CD4-positive, alpha-beta T cell treated with Interleukin-17A for 1 hour (primary cell): ENCODE measurements around the gene ISCA1.

Experiments used
- DNase-seq: peaks from one replicate; pipeline ENCODE4 v3.0.0-alpha.2; 2020

Gene ISCA1

DNA sequence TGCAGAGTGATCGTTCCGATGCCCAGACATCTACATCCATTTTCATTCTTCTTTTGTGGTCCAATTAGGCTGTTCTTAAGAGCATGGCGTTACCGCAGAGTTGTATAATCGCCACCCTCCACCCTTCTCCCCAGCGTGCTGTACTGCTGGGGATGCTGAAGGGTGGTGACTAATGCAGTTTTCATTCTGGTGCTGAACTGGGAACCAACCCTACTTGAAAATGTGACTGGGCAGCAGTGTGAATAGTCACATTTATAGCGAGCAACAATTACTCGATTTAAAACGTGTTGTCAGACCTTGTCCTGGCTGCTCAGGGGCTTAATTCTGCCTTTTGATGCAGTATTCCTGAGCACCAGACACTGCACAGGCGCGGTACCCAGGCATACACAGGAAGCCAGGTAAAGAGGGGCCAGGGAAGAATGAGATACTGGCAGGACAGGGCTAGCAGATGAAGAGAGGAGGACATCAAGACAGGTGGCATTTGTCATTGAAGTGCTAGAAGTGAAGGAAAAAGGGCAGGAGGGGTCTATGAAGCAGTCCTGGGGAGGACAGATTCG lies 719 bp upstream of the ISCA1 start:
- no peak for DNase-seq

DNA sequence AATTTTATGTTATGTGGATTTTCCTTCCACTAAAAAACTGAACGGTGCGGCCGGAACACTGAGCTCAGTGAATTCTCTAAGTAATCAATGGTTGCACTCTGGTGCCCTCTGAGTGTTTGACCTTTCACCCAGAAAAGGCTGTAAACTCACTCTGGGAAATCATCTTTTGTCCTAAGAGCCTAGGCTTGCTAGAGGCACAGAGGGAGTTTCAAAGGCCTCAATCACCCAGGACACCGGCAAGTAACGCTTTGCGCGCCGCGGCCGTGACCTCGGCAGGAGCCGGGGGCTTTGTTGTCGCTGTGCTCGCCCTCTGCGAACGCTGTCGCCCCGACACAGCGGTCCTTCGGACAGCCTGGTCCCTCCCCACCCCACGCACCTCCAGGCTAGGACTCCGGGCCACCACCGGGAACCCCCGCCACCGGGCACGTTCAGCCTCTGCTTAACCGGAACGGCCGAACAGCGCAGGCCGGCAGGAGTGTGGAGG lies 703 bp downstream of the ISCA1 start:
- DNase-seq, result no peak

DNA sequence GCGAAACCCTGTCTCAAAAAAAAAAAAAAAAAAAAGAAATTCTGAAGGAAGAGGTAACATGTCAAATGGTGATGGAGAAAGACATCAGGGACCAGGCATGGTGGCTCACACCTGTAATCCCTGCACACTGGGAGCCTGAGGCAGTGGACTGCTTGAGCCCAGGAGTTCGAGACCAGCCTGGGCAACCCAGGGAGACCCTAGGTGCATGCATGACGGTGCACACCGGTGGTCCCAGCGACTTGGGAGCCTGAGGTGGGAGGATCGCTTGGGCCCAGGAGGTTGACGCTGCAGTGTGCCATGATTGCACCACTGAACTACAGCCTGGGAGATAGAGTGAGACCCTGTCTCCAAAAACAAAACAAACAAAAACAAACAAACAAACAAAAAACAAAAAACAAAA lies 1.8 kb downstream of the ISCA1 start:
- no peak for DNase-seq

DNA sequence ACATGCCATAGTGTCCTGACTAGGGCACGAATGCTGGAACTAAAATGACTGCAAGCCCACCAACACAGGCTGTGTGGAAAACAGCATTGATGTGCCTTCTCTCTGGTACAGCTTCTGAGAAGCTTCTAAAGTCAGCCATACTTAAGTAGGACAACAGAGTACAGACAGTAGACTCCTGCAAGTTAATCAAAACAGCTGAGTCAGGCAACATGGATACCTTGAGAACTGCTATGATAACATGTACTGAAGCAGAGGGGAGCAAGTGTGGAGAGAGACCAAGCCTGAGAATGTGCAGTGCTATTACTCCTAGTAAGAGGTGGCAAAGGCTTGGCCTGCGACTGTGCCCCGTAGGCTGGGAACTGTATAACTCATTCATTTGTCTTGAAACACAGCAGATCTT lies 2.5 kb downstream of the ISCA1 start:
- no peak for DNase-seq

DNA sequence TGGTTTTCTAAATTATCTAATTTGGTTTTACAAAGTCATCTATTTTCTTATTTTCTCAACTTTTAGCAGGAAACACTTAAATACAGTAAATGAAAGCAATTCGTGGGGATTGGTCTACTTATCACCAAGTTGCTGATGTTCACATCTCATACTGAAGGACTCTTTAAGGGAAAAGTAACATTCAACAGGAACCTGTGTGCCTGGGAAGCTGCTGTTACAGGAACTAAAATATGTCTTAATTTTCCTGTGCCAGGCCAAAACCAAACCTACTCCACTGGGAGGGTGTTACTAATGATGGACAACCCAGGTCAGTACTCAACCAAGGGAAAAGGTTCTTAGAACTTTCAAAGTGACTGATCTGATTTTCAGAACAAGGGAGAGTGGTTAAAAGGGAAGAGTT lies 5.3 kb downstream of the ISCA1 start:
- DNase-seq, result no peak

DNA sequence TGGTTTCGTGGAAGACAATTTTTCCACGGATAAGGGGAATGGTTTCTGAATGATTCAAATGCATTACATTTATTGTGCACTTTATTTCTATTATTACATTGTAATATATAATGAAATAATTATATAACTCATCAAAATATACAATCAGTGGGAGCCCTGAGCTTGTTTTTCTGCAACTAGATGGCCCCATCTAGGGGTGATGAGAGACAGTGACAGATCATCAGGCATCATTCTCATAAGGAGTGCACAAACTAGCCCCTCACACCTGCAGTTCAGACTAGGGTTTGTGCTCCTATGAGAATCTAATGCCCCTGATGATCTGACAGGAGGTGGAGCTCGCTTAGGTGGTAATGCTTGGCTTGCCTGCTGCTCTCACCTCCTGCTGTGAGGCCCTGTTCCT lies 6.4 kb downstream of the ISCA1 start:
- DNase-seq, result no peak

DNA sequence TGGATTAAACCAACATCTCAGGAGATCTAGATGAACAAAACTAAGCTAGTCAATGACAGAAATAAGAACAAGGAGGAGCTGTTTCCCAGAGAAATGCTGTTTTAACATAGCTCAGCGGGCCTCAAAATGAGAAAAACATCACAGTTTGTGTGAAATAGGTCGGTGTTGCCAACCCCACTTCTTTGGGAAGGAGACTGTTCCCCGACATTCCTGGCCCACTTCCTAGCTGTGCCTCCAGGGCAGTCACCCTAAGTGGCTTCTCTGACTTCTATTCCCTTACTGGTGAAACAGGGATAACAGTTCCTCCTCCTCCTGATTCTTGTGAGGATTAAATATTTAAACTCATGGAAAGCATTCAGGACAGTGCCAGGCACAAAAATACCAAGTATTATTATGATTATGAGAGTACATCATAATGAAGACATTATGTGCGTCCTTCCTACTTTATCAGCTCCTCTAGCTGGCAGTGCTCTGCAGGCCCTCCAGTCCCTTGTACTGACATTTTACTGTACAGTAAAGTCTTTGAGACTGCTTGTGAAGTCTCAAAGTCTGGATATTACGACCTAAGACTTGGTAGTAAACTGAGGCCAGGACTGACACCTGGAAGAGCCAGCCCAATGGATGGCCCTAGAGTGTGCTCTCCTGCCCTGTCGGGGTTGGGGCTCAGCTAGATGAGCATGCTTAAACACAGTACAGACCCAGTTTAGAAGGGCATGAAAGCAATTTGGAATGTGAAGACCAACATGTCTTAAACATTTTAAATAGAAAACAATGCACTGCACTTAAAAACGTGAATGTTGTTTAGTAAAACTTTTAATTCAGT lies 7.3 kb downstream of the ISCA1 start:
- no peak for DNase-seq

DNA sequence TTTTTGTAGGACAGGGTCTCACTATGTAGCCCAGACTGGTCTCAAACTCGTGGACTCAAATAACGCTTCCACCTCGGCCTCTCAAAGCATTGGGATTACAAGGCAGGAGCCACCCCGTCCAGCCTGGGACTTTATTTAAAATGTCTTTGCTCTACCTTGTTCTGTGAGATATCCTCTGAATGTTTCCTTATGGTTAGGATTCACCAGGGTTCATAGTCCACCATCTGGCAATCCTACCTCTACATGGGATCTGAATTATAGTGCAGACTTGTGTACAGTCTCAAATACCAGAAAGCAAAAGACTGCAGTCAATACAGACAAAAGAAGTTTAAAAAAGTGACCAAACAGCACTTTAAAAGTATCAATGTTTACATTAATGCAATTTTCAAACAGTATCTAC lies 10.1 kb downstream of the ISCA1 start:
- no peak for DNase-seq

DNA sequence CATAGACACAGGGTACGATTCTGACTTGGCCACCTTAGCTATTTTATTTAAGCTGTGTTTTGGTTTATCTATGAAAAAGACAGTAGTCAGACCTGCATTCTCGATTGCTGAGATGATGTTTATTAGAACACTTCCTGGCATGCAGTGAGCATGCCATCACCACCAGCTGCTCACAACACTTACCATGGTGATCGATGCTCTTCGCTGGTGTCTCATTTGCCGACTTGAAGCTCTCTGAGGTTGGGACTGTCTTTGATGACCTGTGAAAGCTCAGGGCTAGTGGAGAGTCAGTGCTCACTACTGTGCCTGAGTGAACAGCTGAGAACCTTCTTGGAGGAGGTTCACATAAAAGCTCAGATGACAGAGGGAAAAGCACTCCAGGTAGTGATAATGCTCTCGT lies 18.5 kb downstream of the ISCA1 start:
- no peak for DNase-seq

DNA sequence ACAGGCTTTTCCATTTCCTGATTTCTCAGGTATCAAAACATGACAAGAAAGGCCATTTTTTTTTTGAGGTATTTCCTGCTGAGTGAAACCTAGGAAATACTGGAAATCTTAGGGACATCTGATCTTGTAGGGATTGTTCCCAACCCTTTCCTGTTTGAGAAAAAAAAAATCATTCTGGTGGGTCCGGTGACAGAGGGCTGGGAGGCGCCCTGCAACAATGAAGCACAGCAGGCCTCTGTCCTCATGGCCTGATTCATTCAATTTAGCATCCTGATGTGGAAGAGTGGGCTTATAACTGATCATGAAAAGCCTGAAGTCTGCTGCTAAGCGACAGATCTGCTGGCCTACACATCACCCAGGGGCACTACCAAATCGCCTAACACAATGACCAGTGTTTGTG lies 19.8 kb downstream of the ISCA1 start:
- no peak for DNase-seq

DNA sequence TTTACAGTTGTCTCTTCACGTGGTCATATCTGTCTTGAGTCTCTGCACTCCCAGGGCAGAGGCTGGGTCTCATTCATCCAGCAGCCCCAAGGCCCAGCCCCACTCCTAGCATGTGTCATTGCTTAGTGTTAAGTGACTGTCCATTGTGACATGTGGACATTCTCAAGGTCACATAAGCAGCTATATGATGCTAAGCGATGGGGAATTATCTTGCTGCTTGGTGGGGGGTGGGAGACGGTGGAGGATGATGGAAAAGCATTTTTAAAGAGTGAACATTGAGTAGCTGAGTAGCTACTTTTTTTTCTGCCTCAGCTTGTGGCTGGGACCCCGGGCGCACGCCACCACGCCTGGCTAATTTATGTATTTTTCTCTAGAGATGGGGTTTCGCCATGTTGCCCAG lies 22.8 kb downstream of the ISCA1 start, which contains the start of gene C9orf153:
Gene C9orf153 (minus strand): TSS at position 101 of the 400 bp plus-strand sequence. CDS start 30,054 bp downstream, outside the sequence.
- no peak for DNase-seq

DNA sequence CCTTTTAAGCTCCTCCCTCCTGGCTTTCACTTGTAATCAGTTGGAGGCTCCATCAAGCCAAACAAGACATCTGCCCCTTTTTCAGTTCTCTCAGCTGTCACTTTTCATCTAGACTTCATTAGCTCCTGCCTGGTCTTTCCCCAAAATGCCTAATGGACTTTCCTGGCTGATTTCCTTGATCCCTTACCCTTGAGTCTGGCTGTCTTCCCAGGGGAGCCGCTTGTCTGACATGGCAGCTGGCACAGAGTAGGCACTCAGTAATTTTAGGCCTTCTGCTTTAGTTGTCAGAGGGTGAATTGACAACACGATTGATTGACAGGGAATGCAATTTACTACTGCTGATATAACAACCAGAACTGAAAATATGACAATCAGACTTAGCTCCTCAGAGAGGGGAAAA lies 24.9 kb downstream of the ISCA1 start:
- DNase-seq, result no peak

DNA sequence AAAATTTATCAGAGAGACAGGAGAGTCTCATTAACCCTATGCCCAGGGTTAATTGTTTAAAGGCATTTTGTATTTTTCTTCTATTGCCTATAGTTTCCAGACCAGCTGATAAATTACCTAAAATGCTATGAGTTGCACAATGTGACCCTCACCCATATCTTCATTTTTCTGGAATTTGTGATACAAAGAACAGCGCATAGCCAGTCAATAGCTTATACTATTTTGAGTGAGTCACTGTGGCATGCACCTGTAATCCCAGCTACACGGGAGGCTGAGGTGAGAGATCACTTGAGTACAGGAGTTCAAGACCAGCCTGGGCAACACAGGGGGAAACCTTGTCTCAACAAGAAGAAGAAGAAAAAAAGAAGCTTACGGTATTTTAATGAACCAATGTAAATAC lies 25.7 kb downstream of the ISCA1 start:
- DNase-seq, result no peak

DNA sequence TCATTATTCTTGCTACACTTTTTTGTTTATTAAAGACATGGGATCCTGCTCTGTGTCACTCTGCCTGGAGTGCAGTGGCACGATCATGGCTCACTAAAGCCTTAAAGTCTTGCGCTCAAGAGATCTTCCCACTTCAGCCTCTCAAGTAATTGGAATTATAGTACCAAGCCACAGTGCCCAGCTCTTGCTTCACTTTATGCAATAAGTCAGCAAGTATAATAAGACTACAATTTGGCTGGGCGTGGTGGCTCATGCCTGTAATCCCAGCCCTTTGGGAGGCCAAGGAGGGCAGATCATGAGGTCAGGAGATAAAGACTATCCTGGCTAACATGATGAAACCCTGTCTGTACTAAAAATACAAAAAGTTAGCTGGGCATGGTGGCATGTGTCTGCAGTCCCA lies 28.8 kb downstream of the ISCA1 start:
- DNase-seq, result no peak

DNA sequence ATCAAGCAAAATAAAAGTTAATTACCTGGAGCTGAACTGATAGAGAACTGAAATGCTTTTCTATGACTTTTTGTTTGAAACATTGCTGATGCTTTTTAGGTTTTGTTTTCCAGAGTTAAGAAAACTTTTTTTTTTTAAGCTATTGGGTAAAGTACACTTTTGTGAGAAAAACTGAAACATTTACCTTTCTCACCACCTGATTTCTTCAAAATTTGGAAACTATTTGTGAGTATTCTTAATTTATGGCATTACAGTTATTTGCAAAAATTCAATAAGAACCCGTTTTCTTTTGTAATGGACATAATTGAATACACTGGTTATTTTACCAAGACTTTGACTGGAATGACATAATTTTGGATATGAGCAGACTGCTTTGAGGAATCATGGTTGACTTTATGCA lies 29.5 kb downstream of the ISCA1 start:
- no peak for DNase-seq

DNA sequence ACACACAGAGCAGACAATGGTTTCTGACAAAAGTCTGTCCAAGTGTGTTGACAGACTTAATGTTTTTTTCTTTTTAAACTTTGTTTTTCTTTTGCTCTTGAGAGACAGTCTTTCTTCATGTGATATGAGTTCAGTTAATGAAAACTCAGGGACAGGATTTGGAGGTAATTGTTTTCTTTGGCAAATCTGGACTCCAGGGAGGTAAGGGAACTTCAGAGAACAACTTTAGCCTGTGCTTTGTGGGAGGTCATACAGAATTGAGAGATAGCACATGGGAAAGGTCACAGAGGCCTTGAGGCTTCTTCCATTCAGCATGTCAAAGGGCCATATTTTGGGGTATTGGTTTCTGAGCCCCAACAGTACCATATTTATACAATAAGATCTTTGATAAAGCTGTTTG lies 32.2 kb downstream of the ISCA1 start:
- no peak for DNase-seq

DNA sequence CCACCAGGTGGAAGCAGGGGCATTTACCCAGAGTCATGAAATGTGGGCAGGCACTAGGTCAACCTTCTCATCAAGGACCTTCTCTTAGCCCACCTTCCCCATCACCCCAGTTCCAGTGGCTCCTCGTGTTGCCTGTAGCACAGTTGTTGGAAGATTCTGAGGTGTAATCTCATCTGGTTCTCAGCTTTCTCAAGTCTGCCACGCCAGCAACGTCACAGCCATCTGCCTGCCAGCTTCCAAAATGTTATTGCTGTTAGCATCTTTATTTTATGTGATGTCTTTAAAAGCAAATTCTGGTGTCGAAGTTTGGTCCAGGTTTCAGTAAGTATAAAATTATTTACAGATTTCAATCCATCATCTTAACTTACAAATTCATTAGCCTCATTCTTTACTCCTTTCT lies 33.6 kb downstream of the ISCA1 start:
- no peak for DNase-seq

DNA sequence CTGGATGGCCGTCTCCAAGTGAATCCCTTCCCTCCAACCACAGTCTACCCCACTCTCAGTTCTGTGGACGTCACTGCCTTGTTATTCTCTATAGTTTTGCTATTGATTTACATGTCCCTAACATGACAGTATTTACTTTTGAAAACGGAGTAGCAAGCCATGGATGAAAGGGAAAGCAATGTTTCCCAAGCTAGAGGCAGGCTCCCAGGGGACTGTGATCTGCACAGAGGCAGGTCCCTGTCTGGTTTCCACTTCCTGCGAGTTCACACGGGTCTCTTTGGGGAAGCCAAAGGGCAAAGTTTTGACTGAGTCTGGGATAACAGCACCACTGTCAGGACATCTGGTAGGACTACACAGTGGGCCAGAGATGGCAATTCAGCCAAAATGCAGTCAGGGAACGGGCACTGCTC lies 35.6 kb downstream of the ISCA1 start:
- DNase-seq, result no peak

DNA sequence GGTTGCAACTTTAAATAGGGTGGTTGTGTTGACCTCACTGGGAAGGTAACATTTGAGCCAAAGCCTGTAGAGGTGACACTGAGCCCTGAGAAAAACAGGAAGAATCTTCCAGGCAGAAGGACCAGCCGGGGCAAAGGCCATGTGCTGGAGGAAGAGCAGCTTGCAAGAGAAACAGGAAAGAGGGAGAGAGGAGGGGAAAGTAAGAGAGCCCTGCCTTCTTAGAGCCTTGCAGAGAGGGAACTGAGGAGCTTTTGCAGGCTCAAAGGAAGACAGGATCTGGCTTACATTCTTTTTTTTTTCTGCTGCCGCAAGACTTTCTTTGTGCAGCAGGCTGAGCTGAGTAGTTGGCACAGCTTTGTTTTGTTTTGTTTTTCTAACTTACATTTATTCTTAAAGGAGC lies 40.3 kb downstream of the ISCA1 start:
- no peak for DNase-seq

DNA sequence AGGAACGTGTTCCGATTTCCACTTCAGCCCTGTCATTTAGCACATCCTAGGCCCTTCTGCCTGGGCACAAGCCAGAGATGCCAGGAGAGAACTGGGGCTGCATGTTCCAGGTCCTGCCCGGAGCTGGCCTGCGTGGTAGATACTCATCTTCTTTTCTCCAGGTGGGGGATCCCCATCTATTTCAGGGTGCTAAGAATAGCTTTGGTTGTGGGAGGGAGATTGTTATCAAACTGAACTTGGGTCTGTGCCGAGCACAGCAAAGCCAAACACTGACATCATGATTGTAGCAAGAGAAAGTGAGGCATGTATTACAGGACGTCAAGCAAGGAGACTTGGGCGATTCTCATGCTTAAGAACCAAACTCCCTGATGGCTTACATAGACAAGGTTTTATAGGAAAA lies 41.1 kb downstream of the ISCA1 start:
- no peak for DNase-seq

DNA sequence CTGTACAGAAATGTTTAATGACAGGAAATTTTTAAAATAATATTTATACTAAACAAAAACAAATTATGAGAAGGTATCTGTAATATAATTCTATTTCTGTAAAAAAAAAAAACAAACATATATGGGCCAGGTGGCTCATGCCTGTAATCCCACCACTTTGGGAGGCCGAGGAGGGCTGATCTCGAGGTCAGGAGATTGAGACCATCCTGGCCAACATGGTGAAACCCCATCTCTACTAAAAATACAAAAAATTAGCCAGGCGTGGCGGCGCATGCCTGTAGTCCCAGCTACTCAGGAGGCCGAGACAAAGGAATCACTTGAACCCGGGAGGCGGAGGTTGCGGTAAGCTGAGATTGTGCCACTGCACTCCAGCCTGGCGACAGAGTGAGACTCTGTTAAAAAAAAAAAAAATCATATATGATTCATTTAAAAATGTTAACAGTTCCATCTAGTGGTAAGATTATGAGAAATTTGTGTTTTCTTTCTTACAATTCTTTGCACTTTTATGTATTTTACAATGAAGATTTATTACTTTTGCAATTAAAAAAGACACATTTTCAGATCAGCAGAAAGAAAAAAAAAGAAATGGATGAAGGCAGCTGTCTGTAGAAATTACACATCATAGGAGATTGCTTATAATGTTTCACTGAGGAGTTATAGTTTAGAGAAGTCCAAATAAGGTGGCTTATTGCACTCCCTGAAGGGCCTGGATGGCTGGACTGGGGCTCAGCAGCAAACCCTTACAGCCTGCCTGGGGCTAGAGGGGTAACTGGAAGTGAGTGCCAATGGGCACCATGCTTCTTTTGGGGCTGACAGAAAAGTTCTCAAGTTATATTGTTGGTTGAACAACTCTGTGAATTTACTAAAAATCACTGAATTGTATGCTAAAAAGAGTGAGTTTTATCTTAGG lies 43.2 kb downstream of the ISCA1 start:
- no peak for DNase-seq

DNA sequence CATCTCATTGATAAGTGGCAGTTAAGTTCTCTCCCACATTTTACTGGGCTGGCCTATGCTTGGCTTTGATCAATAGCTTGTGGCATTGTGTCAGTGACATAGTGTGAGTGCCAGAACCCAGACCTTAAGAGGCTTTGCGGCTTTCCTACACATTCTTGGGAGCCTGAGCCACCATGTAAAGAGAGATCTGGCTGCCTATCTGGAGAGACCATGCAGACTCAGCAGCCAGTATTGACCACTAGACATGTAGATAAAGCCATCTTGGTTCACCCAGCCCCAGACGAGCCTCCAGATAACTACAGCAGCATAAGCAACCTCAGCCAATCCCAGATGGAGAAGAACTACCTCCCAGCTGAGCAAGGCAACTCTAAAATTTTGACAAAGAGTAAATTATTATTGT lies 51.5 kb downstream of the ISCA1 start:
- DNase-seq, result no peak

DNA sequence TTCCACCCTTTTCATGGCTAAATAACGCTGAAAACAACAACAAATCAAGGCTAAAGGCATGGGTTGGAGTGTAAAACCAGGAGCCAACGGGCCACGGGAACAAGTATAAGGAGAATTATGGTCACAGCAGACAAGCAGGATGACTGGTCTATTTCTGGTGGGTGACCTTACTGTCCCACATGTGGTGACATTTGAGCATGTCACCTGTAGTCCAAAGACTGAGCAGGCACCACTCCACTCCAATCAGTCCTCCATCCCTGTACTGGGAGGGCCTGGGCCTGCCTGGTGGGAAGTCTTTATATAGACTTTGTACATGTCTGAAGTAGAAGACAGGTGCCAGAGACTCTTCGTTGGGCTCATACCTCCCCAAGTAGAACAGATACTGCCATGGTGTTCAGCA lies 59.7 kb downstream of the ISCA1 start:
- no peak for DNase-seq

DNA sequence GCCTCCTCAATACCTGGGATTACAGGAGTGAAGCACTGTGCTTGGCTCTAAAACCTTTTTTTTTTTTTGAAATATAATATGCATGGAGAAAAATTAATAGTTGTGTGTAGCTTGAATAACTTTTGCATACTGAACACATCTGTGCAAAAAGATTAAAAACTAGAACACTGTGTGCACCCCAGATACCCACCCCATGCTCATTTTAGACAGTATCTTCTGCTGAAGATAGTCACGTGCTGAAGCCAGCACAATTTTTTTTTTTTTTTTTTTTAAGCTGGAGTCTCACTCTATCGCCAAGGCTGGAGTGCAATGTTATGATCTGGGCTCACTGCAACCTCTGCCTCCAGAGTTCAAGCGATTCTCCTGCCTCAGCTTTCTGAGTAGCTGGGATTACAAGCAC lies 62.7 kb downstream of the ISCA1 start:
- DNase-seq, result no peak
